HepG2 (cell line): ENCODE data around the gene SLC2A13.

ENCODE experiments used
- ATF1 ChIP-seq: IDR thresholded peaks from 2 replicates; pipeline ENCODE4 v1.6.1; 2016; ENCODE audit warnings: mild to moderate bottlenecking, control low read depth
- EP300 ChIP-seq, 3 experiments: sonication (generic) in 1 of 3; formaldehyde crosslinking in 1 of 3; IDR thresholded peaks; 2 replicates each; pipeline versions ENCODE4 v1.5.1 to v1.6.1; 2011 to 2020; ENCODE audit warnings: low read depth in 2 of 3, low read length in 2 of 3, borderline replicate concordance in 1 of 3, improper control_type of control experiment in 1 of 3, mild to moderate bottlenecking in 1 of 3, missing genetic modification reagents in 1 of 3, moderate library complexity in 1 of 3
- FOSL1 ChIP-seq: sonication (generic); formaldehyde crosslinking; IDR thresholded peaks from 2 replicates; pipeline ENCODE4 v1.9.0; 2021; ENCODE audit warnings: missing genetic modification reagents, borderline replicate concordance
- HNRNPK ChIP-seq: fragments of 200-400 bp; formaldehyde crosslinking; IDR thresholded peaks from 2 replicates; pipeline ENCODE4 v1.6.1; 2018; ENCODE audit warnings: low read length, low read depth, moderate library complexity, mild to moderate bottlenecking; ENCODE audit not compliant: poor library complexity, severe bottlenecking
- JUND ChIP-seq: sonication (generic); formaldehyde crosslinking; IDR thresholded peaks from 2 replicates; pipeline ENCODE4 v1.8.0; 2022; ENCODE audit warnings: mild to moderate bottlenecking, missing genetic modification reagents
- KMT2A ChIP-seq: sonication (generic); formaldehyde crosslinking; IDR thresholded peaks from 2 replicates; pipeline ENCODE4 v1.4.0; 2020; ENCODE audit warnings: missing genetic modification reagents
- MAFF ChIP-seq: IDR thresholded peaks from 2 replicates; pipeline ENCODE4 v1.6.1; 2011; ENCODE audit warnings: low read depth, low read length, improper control_type of control experiment
- MAFK ChIP-seq, 2 experiments: IDR thresholded peaks in 1 of 2; conservative IDR thresholded peaks in 1 of 2; 2 replicates each; pipeline ENCODE4 v1.6.1; 2011; ENCODE audit warnings: improper control_type of control experiment in 2 of 2, low read length in 2 of 2
- POLR2A ChIP-seq, 2 experiments: IDR thresholded peaks; 2 replicates each; pipeline ENCODE4 v1.6.1; 2011; ENCODE audit warnings: low read depth in 2 of 2, low read length in 2 of 2, mild to moderate bottlenecking in 1 of 2, moderate library complexity in 1 of 2; ENCODE audit not compliant: insufficient read depth in 1 of 2
- TAF15 ChIP-seq: fragments of 200-400 bp; formaldehyde crosslinking; IDR thresholded peaks from one replicate; pipeline ENCODE4 v1.6.1; 2018; ENCODE audit warnings: mild to moderate bottlenecking, low read depth, low read length; ENCODE audit not compliant: poor library complexity, severe bottlenecking
- ZNF768 ChIP-seq: sonication (generic); formaldehyde crosslinking; IDR thresholded peaks from 2 replicates; pipeline ENCODE4 v1.4.0; 2020; ENCODE audit warnings: missing genetic modification reagents
- TF ChIP-seq, protein P1 (sequence below): sonication (generic); formaldehyde crosslinking; IDR thresholded peaks from 2 replicates; pipeline ENCODE4 v1.4.0; 2020; ENCODE audit warnings: mild to moderate bottlenecking, missing genetic modification reagents, borderline replicate concordance

DNA sequence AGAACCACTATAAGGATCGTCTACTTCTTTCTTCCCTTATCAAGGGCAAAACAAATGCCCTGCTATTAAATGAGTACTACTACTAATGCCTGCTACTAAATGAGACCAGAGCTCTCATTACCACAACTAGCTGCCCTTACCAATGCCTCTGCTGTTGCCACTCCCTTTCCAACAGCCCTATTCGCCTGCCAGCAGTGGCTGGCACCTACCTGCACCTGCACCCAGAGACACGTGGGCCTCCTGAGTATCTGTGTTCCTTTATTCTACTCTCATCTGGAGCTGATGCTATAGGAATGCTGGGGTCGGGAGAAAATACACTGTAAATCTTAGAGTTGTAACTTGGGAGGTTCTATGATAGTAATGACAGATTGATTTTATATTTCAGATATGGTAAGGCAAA is 174.7 kb downstream of the SLC2A13 start:
- TF ChIP-seq HNRNPK = no peak
- no peak for TF ChIP-seq FOSL1 (CRISPR knock-in tag)
- no peak for TF ChIP-seq JUND
- TF ChIP-seq ZNF768 = no peak
- TF ChIP-seq TAF15 = no peak
- TF ChIP-seq MAFF = no peak
- no peak for TF ChIP-seq MAFK (conservative IDR thresholded peaks at IDR 0.05 in 1 of 2, IDR thresholded peaks at IDR 0.05 in 1 of 2; ENCODE audit: low read length in 2 of 2)
- no peak for TF ChIP-seq ATF1 (CRISPR knock-in tag)
- TF ChIP-seq, protein P1, sequence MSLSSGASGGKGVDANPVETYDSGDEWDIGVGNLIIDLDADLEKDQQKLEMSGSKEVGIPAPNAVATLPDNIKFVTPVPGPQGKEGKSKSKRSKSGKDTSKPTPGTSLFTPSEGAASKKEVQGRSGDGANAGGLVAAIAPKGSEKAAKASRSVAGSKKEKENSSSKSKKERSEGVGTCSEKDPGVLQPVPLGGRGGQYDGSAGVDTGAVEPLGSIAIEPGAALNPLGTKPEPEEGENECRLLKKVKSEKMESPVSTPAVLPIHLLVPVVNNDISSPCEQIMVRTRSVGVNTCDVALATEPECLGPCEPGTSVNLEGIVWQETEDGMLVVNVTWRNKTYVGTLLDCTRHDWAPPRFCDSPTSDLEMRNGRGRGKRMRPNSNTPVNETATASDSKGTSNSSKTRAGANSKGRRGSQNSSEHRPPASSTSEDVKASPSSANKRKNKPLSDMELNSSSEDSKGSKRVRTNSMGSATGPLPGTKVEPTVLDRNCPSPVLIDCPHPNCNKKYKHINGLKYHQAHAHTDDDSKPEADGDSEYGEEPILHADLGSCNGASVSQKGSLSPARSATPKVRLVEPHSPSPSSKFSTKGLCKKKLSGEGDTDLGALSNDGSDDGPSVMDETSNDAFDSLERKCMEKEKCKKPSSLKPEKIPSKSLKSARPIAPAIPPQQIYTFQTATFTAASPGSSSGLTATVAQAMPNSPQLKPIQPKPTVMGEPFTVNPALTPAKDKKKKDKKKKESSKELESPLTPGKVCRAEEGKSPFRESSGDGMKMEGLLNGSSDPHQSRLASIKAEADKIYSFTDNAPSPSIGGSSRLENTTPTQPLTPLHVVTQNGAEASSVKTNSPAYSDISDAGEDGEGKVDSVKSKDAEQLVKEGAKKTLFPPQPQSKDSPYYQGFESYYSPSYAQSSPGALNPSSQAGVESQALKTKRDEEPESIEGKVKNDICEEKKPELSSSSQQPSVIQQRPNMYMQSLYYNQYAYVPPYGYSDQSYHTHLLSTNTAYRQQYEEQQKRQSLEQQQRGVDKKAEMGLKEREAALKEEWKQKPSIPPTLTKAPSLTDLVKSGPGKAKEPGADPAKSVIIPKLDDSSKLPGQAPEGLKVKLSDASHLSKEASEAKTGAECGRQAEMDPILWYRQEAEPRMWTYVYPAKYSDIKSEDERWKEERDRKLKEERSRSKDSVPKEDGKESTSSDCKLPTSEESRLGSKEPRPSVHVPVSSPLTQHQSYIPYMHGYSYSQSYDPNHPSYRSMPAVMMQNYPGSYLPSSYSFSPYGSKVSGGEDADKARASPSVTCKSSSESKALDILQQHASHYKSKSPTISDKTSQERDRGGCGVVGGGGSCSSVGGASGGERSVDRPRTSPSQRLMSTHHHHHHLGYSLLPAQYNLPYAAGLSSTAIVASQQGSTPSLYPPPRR (CRISPR knock-in tag) = no peak
- TF ChIP-seq POLR2A (IDR thresholded peaks at IDR 0.05; ENCODE audit: insufficient read depth in 1 of 2, low read depth in 2 of 2, low read length in 2 of 2) = no peak
- no peak for TF ChIP-seq KMT2A
- no peak for TF ChIP-seq EP300 (IDR thresholded peaks at IDR 0.05; ENCODE audit: low read depth in 2 of 2, low read length in 2 of 2)
- no peak for TF ChIP-seq EP300 (CRISPR knock-in tag; IDR thresholded peaks at IDR 0.05; ENCODE audit: borderline replicate concordance)
